HepG2 (cell line): ENCODE data around the gene SIK3. TPM values are rescaled to one million over a fixed set of nuclear protein-coding genes. Genes with fewer than 3 reads are reported as not detected.

Experiments used
- ATM ChIP-seq: fragments of 450-650 bp; IDR thresholded peaks from 2 replicates; pipeline ENCODE4 v1.7.1; 2017; ENCODE audit warnings: mild to moderate bottlenecking, borderline replicate concordance
- GPBP1L1 ChIP-seq: sonication (generic); formaldehyde crosslinking; IDR thresholded peaks from 2 replicates; pipeline ENCODE4 v1.5.0; 2020; ENCODE audit warnings: mild to moderate bottlenecking, missing genetic modification reagents
- HNF4A ChIP-seq: sonication (generic); formaldehyde crosslinking; IDR thresholded peaks from 2 replicates; pipeline ENCODE4 v1.4.0; 2020; ENCODE audit warnings: missing genetic modification reagents
- HNF4G ChIP-seq, 2 experiments: sonication (generic) in 1 of 2; formaldehyde crosslinking in 1 of 2; IDR thresholded peaks; 2 replicates each; pipeline versions ENCODE4 v1.4.0 to v1.6.1; 2011 to 2020; ENCODE audit warnings: borderline replicate concordance in 2 of 2, low read depth in 2 of 2, mild to moderate bottlenecking in 2 of 2, low read length in 1 of 2, missing genetic modification reagents in 1 of 2, moderate library complexity in 1 of 2
- PATZ1 ChIP-seq: sonication (generic); formaldehyde crosslinking; IDR thresholded peaks from 2 replicates; pipeline ENCODE4 v1.4.0; 2020; ENCODE audit warnings: missing genetic modification reagents
- PRDM15 ChIP-seq: sonication (generic); formaldehyde crosslinking; IDR thresholded peaks from 2 replicates; pipeline ENCODE4 v1.4.0; 2020; ENCODE audit warnings: missing genetic modification reagents
- RAD21 ChIP-seq: fragments of 450-650 bp; formaldehyde crosslinking; IDR thresholded peaks from 2 replicates; pipeline ENCODE4 v1.5.0; 2020; ENCODE audit warnings: mild to moderate bottlenecking
- SALL2 ChIP-seq: sonication (generic); formaldehyde crosslinking; IDR thresholded peaks from 2 replicates; pipeline ENCODE4 v1.8.1; 2023; ENCODE audit warnings: mild to moderate bottlenecking, missing genetic modification reagents, inconsistent platforms
- SIX4 ChIP-seq: sonication (generic); formaldehyde crosslinking; IDR thresholded peaks from 2 replicates; pipeline ENCODE4 v1.4.0; 2020; ENCODE audit warnings: missing genetic modification reagents
- STAG1 ChIP-seq: sonication (generic); formaldehyde crosslinking; IDR thresholded peaks from 2 replicates; pipeline ENCODE4 v1.4.0; 2020; ENCODE audit warnings: missing genetic modification reagents
- TCF12 ChIP-seq, 2 experiments: fragments of 450-650 bp in 1 of 2; sonication (generic) in 1 of 2; formaldehyde crosslinking in 1 of 2; IDR thresholded peaks; 2 replicates each; pipeline versions ENCODE4 v1.6.1 to v1.8.0; 2017 to 2022; ENCODE audit warnings: antibody characterized with exemption in 1 of 2, mild to moderate bottlenecking in 1 of 2, missing genetic modification reagents in 1 of 2, moderate library complexity in 1 of 2
- THAP9 ChIP-seq: sonication (generic); formaldehyde crosslinking; IDR thresholded peaks from 2 replicates; pipeline ENCODE4; 2020; ENCODE audit warnings: missing genetic modification reagents, mild to moderate bottlenecking, borderline replicate concordance
- ZNF225 ChIP-seq: sonication (generic); formaldehyde crosslinking; IDR thresholded peaks from 2 replicates; pipeline ENCODE4 v1.4.0; 2020; ENCODE audit warnings: mild to moderate bottlenecking, missing genetic modification reagents
- ZNF350 ChIP-seq: sonication (generic); formaldehyde crosslinking; IDR thresholded peaks from 2 replicates; pipeline ENCODE4 v1.4.0; 2020; ENCODE audit warnings: mild to moderate bottlenecking, low read depth, missing genetic modification reagents, borderline replicate concordance
- ZNF672 ChIP-seq: sonication (generic); formaldehyde crosslinking; IDR thresholded peaks from 2 replicates; pipeline ENCODE4 v1.8.1; 2022; ENCODE audit warnings: missing genetic modification reagents
- ZSCAN25 ChIP-seq: sonication (generic); formaldehyde crosslinking; IDR thresholded peaks from 2 replicates; pipeline ENCODE4 v1.8.0; 2022; ENCODE audit warnings: mild to moderate bottlenecking, missing genetic modification reagents
- polyA plus RNA-seq, 8 experiments: library from polyadenylated mRNA; depleted of rRNA in 3 of 8; stranded (reverse) in 7 of 8; unstranded in 1 of 8; fragments of >200 nt; fragmentation: Illumina TruSeq in 4 of 8; extraction: Trizol in 4 of 8; gene quantifications; 2 replicates each; pipeline versions ENCODE4 v1.2.1 to v1.2.3, GENCODE V29; 2011 to 2016; ENCODE audit warnings: low read depth in 4 of 8, missing spikeins in 1 of 8, mixed read lengths in 1 of 8; ENCODE audit not compliant: insufficient read depth in 1 of 8
- total RNA-seq, 5 experiments: library from RNA; depleted of rRNA; stranded (reverse); fragments of >200 nt; fragmentation: Illumina TruSeq; extraction: Trizol; gene quantifications; 2 replicates each; pipeline ENCODE4 v1.2.3, GENCODE V29; 2016; ENCODE audit warnings: low read depth in 1 of 5

The SIK3 gene
- total and polyA plus RNA-seq, 2 of the 13 experiments (the other 11 are each of a cell fraction or from before 2014, with no cell fraction given) = 5.7 to 9.8 TPM

GRCh38 chr11:117098269-117099232 is at the start of gene SIK3 (continued):
- TF ChIP-seq ATM (no peak), SIX4 (CRISPR knock-in tag) (no peak), ZNF350 (CRISPR knock-in tag) (0 out of 2 replicates have a peak, but pooled peaks have one; percentile 36), THAP9 (CRISPR knock-in tag) (peak; percentile 48; the same call in 1 of the 2 replicates), ZNF225 (CRISPR knock-in tag) (no peak), HNF4G (IDR thresholded peaks at IDR 0.05; ENCODE audit: borderline replicate concordance, low read depth, low read length) (no peak), HNF4G (CRISPR knock-in tag; IDR thresholded peaks at IDR 0.05; ENCODE audit: borderline replicate concordance, low read depth) (0 out of 2 replicates have a peak, but pooled peaks have one; percentile 24), HNF4A (CRISPR knock-in tag) (peak; percentile 31; the same call in 1 of the 2 replicates), PRDM15 (CRISPR knock-in tag) (no peak), TCF12 (IDR thresholded peaks at IDR 0.05) (no peak), TCF12 (CRISPR knock-in tag; IDR thresholded peaks at IDR 0.05) (peak; percentile 57; the same call in 1 of the 2 replicates), RAD21 (CRISPR knock-in tag) (peak; percentile 68; the same call in 1 of the 2 replicates), ZNF672 (CRISPR knock-in tag) (no peak), GPBP1L1 (CRISPR knock-in tag) (no peak), STAG1 (peak; percentile 64), PATZ1 (CRISPR knock-in tag) (peak; percentile 81), SALL2 (CRISPR knock-in tag) (no peak), ZSCAN25 (CRISPR knock-in tag) (no peak)
